ENCODE data around the gene CDC25A. TPM values are rescaled to one million over a fixed set of nuclear protein-coding genes. Genes with fewer than 3 reads are reported as not detected.

Gene CDC25A
- total and polyA plus RNA-seq, 2 of the 8 experiments (the other 6 are each of a cell fraction or from before 2014, with no cell fraction given): 20.7 to 62.1 TPM

DNA sequence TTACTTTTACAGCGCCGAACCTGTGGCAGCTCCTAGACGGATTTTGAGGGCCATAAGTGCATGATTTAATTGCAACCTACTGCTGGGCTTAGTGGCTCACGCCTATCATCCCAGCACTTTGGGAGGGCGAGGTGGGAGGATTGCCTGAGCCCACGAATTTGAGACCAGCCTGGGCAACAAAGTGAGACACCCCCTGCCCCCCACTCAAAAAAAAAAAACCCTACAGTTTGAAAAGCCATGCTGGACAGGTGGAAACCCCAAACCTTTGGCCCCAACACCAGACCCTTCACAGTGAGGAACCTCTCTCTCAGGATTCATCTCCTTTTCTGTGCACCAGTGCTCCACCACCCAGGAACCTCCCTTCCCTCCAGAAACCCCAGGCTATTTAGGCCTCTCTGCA lies 1.1 kb upstream of the CDC25A start:
- ChIA-PET CTCF (ENCODE audit: partially characterized antibody) (interaction anchor here (1.3 to 2.1 kb wide), 2 partner anchors 247 to 446 kb away, joined by 3 to 9 read pairs; no protein-coding TSS in a partner anchor), POLR2A (ENCODE audit: partially characterized antibody) (interaction anchor here (1.0 to 5.1 kb wide), 9 partner anchors 10 to 281 kb away, joined by 3 to 82 read pairs (median 8); partner anchors contain the start of gene ZNF589)
- Histone ChIP-seq H3K36me3 (ENCODE audit: control insufficient read depth in 2 of 4, insufficient read depth in 4 of 4, low read length in 3 of 4) (peaks cover 7 to 24% (median 16%) of the 10 kb centered on the region in 4 experiments; a peak in 7 of 8 replicates), H3K56ac (replicated peaks; ENCODE audit: insufficient read length, low read depth, low read length) (no peak overlapping the region), H3K18ac (ENCODE audit: extremely low read depth, low read length) (no peak overlapping the region), H3K27ac (ENCODE audit: low read depth, low read length) (no peak overlapping the region), H3K4ac (replicated peaks; ENCODE audit: insufficient read length, low read depth, low read length) (no peak overlapping the region), H4K91ac (replicated peaks; ENCODE audit: insufficient read length, low read length) (no peak overlapping the region), H2BK20ac (ENCODE audit: low read length) (0 out of 2 replicates have a peak overlapping the region, but pooled peaks have one; percentile 55), H2BK15ac (ENCODE audit: low read length) (peak overlapping the region; percentile 67; the same call in 1 of the 2 replicates), H4K20me1 (replicated peaks in 1 of 2; ENCODE audit: control insufficient read depth in 1 of 2, insufficient read depth in 2 of 2, low read length in 2 of 2) (peaks cover 0 to 4% of the 10 kb centered on the region in 2 experiments), H3K27me3 (replicated peaks in 1 of 4; ENCODE audit: control insufficient read depth in 3 of 4, extremely low read depth in 1 of 4, insufficient read depth in 3 of 4, low read length in 3 of 4) (no peaks in the 10 kb centered on the region), H3K4me3 (ENCODE audit: extremely low read depth in 1 of 4, insufficient read depth in 2 of 4, low read depth in 3 of 4, low read length in 4 of 4) (no peak overlapping the region), H2BK120ac (replicated peaks; ENCODE audit: low read depth, low read length) (no peak overlapping the region), H3K14ac (ENCODE audit: insufficient read length) (no peak overlapping the region), H2AFZ (ENCODE audit: low read length) (no peak overlapping the region), H3K23me2 (ENCODE audit: low read depth, low read length) (peaks cover 6% of the 10 kb centered on the region; the same call in 1 of the 2 replicates), H3K79me1 (ENCODE audit: low read depth, low read length) (0 out of 2 replicates have a peak, but pooled peaks cover 2% of the 10 kb centered on the region), H4K8ac (ENCODE audit: extremely low read depth, insufficient read depth, low read length) (no peak overlapping the region), H3K4me2 (ENCODE audit: insufficient read depth in 1 of 2, low read depth in 2 of 2, low read length in 2 of 2) (no peak overlapping the region), H3K9ac (replicated peaks in 1 of 4; ENCODE audit: extremely low read depth in 1 of 4, low read depth in 3 of 4, low read length in 3 of 4) (no peak overlapping the region), H4K5ac (ENCODE audit: insufficient read length, low read depth, low read length) (no peak overlapping the region), H2BK12ac (ENCODE audit: low read depth, low read length) (no peak overlapping the region; the same call in 1 of the 2 replicates), H3K4me1 (replicated peaks in 1 of 4; ENCODE audit: control insufficient read depth in 3 of 4, insufficient read depth in 4 of 4, low read length in 3 of 4) (peaks cover 0 to 12% (median 8%) of the 10 kb centered on the region in 4 experiments; a peak in 5 of 7 replicates), H3K9me3 (ENCODE audit: insufficient read depth in 2 of 2, low read depth in 1 of 2, low read length in 1 of 2) (peaks cover 0 to 2% of the 10 kb centered on the region in 2 experiments; a peak in 1 of 4 replicates), H3K23ac (ENCODE audit: insufficient read length) (no peak overlapping the region), H2AK5ac (ENCODE audit: low read depth, low read length) (no peak overlapping the region), H2BK5ac (ENCODE audit: low read depth, low read length) (no peak overlapping the region), H3K79me2 (ENCODE audit: control insufficient read depth in 1 of 2, insufficient read depth in 2 of 2, low read length in 2 of 2) (peaks cover 12 to 32% of the 10 kb centered on the region in 2 experiments)
- no peak for TF ChIP-seq NANOG (IDR thresholded peaks at IDR 0.05; ENCODE audit: insufficient read depth, low read depth, low read length, poor library complexity, severe bottlenecking)
- no peak for TF ChIP-seq SUZ12 (IDR thresholded peaks at IDR 0.05; ENCODE audit: low read length)
- TF ChIP-seq RXRA (IDR thresholded peaks at IDR 0.05; ENCODE audit: insufficient read depth, low read depth, low read length): no peak
- no peak for TF ChIP-seq CREB1 (IDR thresholded peaks at IDR 0.05)
- TF ChIP-seq ASH2L (IDR thresholded peaks at IDR 0.05; ENCODE audit: low read length): no peak
- TF ChIP-seq SAP30 (IDR thresholded peaks at IDR 0.05; ENCODE audit: insufficient read depth, insufficient replicate concordance, low read length): no peak
- no peak for TF ChIP-seq SP1 (IDR thresholded peaks at IDR 0.05; ENCODE audit: low read depth, low read length)
- no peak for TF ChIP-seq SIN3A (conservative IDR thresholded peaks at IDR 0.05 in 1 of 2, IDR thresholded peaks at IDR 0.05 in 1 of 2; ENCODE audit: low read depth in 1 of 2, low read length in 2 of 2)
- TF ChIP-seq, protein P1, sequence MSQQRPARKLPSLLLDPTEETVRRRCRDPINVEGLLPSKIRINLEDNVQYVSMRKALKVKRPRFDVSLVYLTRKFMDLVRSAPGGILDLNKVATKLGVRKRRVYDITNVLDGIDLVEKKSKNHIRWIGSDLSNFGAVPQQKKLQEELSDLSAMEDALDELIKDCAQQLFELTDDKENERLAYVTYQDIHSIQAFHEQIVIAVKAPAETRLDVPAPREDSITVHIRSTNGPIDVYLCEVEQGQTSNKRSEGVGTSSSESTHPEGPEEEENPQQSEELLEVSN (IDR thresholded peaks at IDR 0.05): no peak
- no peak for TF ChIP-seq POU5F1 (IDR thresholded peaks at IDR 0.05; ENCODE audit: low read depth, low read length)
- TF ChIP-seq GABPA (IDR thresholded peaks at IDR 0.05; ENCODE audit: borderline replicate concordance, insufficient read depth, low read length): no peak
- no peak for FAIRE-seq
- 94% methylated on average over 6 of the region's 6 CpGs; no CpG with 5 or more reads in 1 of the 2 experiments for WGBS, 2 experiments (ENCODE audit: extremely low coverage in 1 of 2, insufficient coverage in 1 of 2, insufficient read length in 1 of 2, insufficient replicate concordance in 2 of 2, low coverage in 1 of 2, low lambda C conversion rate in 2 of 2, missing lambda C conversion rate in 1 of 2)
- no peak for DNase-seq (ENCODE audit: low read depth in 1 of 2, low spot score in 2 of 2)

Data from H1 (cell line).